ENCODE results near the gene NGEF.

- no peak for TF ChIP-seq CTCF (IDR thresholded peaks at IDR 0.05)
- no peak for TF ChIP-seq POLR2A (IDR thresholded peaks at IDR 0.05)
Observed at GRCh38 chr2:232884001-232884421, 129.0 kb downstream of the NGEF start.

All from transverse colon (tissue), 3 donors.